NCI-H446 (cell line): ENCODE data around the gene TUBB.

Experiments
- DNase-seq, 2 experiments: peaks; one replicate each; lab custom pipeline; 2025; lab: John Stamatoyannopoulos, UW

The TUBB gene

GRCh38 chr6:30719791-30720737 lies at the start of gene TUBB:
Gene TUBB (plus strand): TSS chr6:30720352. CDS start chr6:30720507, 155 bp downstream.
- peak; percentile 94 to 97 for DNase-seq

GRCh38 chr6:30670760-30671527 lies 49.2 kb upstream of the TUBB start:
- no peak for DNase-seq

- DNase-seq, result peak; percentile 93 to 95
Measured at GRCh38 chr6:30672445-30673253, 47.5 kb upstream of the TUBB start, which contains the start of gene DHX16. Gene DHX16 (minus strand): TSS chr6:30673006. CDS start chr6:30672841, 165 bp downstream.

- no peak for DNase-seq
Measured at GRCh38 chr6:30676660-30677285, 43.4 kb upstream of the TUBB start.

- DNase-seq, result peak; percentile 24 to 58
Measured at GRCh38 chr6:30678964-30679726, 41.0 kb upstream of the TUBB start.

- no peak for DNase-seq
Measured at GRCh38 chr6:30679765-30680535, 40.2 kb upstream of the TUBB start.

GRCh38 chr6:30681766-30682142 lies 38.4 kb upstream of the TUBB start:
- DNase-seq, result no peak

- DNase-seq, result no peak
Measured at GRCh38 chr6:30682143-30683117, 37.7 kb upstream of the TUBB start.

GRCh38 chr6:30683183-30683979 lies 36.8 kb upstream of the TUBB start:
- DNase-seq, result no peak

- no peak for DNase-seq
Measured at GRCh38 chr6:30683980-30684338, 36.2 kb upstream of the TUBB start.

- no peak for DNase-seq
Measured at GRCh38 chr6:30684386-30685156, 35.6 kb upstream of the TUBB start.

GRCh38 chr6:30685157-30686008 lies 34.8 kb upstream of the TUBB start:
- no peak for DNase-seq

- DNase-seq, result peak in 1 of 2 experiments; percentile 36
Measured at GRCh38 chr6:30686009-30686907, 33.9 kb upstream of the TUBB start, which contains the start of gene PPP1R18. Gene PPP1R18 (minus strand): TSS chr6:30686645. CDS start chr6:30686018, 627 bp downstream.

GRCh38 chr6:30686908-30687658 lies 33.1 kb upstream of the TUBB start:
- peak; percentile 64 to 80 for DNase-seq
